MM.1S (cell line): ENCODE results near the gene NFATC1.

ENCODE experiments used
- DNase-seq: peaks from one replicate; pipeline ENCODE4 v3.0.0-alpha.2; 2015
- H2AFZ ChIP-seq: fragments of 300-600 bp; sonication (generic); 2 replicates; pipeline ENCODE4 v1.6.0; 2016; ENCODE audit warnings: antibody characterized with exemption, low read length
- H3F3A ChIP-seq: fragments of 300-600 bp; sonication (generic); 2 replicates; pipeline ENCODE4 v1.6.1; 2016; ENCODE audit warnings: mild to moderate bottlenecking, antibody characterized with exemption, low read length, moderate library complexity, mixed read lengths; ENCODE audit not compliant: insufficient read depth
- H3K27ac ChIP-seq: fragments of 300-600 bp; sonication (generic); 2 replicates; pipeline ENCODE4 v1.5.1; 2016; ENCODE audit warnings: mild to moderate bottlenecking, low read length
- H3K27me3 ChIP-seq: fragments of 300-600 bp; sonication (generic); replicated peaks from 2 replicates; pipeline ENCODE4 v1.6.0; 2016; ENCODE audit warnings: low read length; ENCODE audit not compliant: insufficient read depth
- H3K36me3 ChIP-seq: fragments of 300-600 bp; sonication (generic); replicated peaks from 2 replicates; pipeline ENCODE4 v1.6.1; 2016; ENCODE audit warnings: mild to moderate bottlenecking, low read length, mixed read lengths; ENCODE audit not compliant: insufficient read depth
- H3K4me1 ChIP-seq: fragments of 300-600 bp; sonication (generic); 2 replicates; pipeline ENCODE4 v1.6.1; 2016; ENCODE audit warnings: low read length, mixed read lengths
- H3K4me2 ChIP-seq: fragments of 300-600 bp; sonication (generic); 2 replicates; pipeline ENCODE4 v1.6.0; 2016; ENCODE audit warnings: low read depth, low read length
- H3K4me3 ChIP-seq: fragments of 300-600 bp; sonication (generic); 2 replicates; pipeline ENCODE4 v1.5.1; 2016; ENCODE audit warnings: low read length, mixed read lengths
- H3K79me2 ChIP-seq: fragments of 300-600 bp; sonication (generic); 2 replicates; pipeline ENCODE4 v1.6.1; 2016; ENCODE audit warnings: mixed run types, low read length, mixed read lengths
- H3K9ac ChIP-seq: fragments of 300-600 bp; sonication (generic); 2 replicates; pipeline ENCODE4 v1.6.1; 2016; ENCODE audit warnings: low read length, mixed read lengths
- H3K9me2 ChIP-seq: fragments of 300-600 bp; sonication (generic); replicated peaks from 2 replicates; pipeline ENCODE4 v1.6.1; 2016; ENCODE audit warnings: mild to moderate bottlenecking, low read length, mixed read lengths; ENCODE audit not compliant: insufficient read depth
- H3K9me3 ChIP-seq: fragments of 300-600 bp; sonication (generic); replicated peaks from 2 replicates; pipeline ENCODE4 v1.6.1; 2016; ENCODE audit warnings: mild to moderate bottlenecking, low read length, mixed read lengths; ENCODE audit not compliant: insufficient read depth
- H4K20me1 ChIP-seq: fragments of 300-600 bp; sonication (generic); 2 replicates; pipeline ENCODE4 v1.6.1; 2016; ENCODE audit warnings: mild to moderate bottlenecking, low read length, moderate library complexity, mixed read lengths; ENCODE audit not compliant: insufficient read depth
- CTCF ChIP-seq: fragments of 300-600 bp; sonication (generic); IDR thresholded peaks from 2 replicates; pipeline ENCODE4 v1.5.1; 2016; ENCODE audit warnings: antibody characterized with exemption, low read length, mixed read lengths
- EZH2 ChIP-seq: fragments of 300-600 bp; sonication (generic); optimal IDR thresholded peaks from 2 replicates; pipeline ENCODE3; 2017; ENCODE audit warnings: low read depth, mild to moderate bottlenecking, antibody characterized with exemption, low read length, mixed read lengths
- EZH2phosphoT487 ChIP-seq: fragments of 300-600 bp; sonication (generic); IDR thresholded peaks from 2 replicates; pipeline ENCODE4 v1.6.1; 2018; ENCODE audit warnings: antibody characterized with exemption, low read length

The NFATC1 gene

GRCh38 chr18:79353267-79353666, 42.5 kb upstream of the NFATC1 start:
- Histone ChIP-seq H2AFZ (no peak overlapping the region), H3K4me1 (no peaks in the 10 kb centered on the region), H3K9me2 (no peaks in the 10 kb centered on the region), H3K27ac (no peak overlapping the region), H3K4me3 (no peak overlapping the region), H3K36me3 (no peaks in the 10 kb centered on the region), H3K9me3 (no peaks in the 10 kb centered on the region), H3K4me2 (no peak overlapping the region), H4K20me1 (no peaks in the 10 kb centered on the region), H3K79me2 (no peaks in the 10 kb centered on the region), H3K27me3 (no peaks in the 10 kb centered on the region), H3F3A (no peaks in the 10 kb centered on the region), H3K9ac (no peak overlapping the region)
- TF ChIP-seq EZH2 = no peak
- TF ChIP-seq CTCF = no peak
- no peak for TF ChIP-seq EZH2phosphoT487
- no peak for DNase-seq

- no peaks in the 10 kb centered on the region for H3K4me1 ChIP-seq
- no peaks in the 10 kb centered on the region for H3K9me2 ChIP-seq
- no peaks in the 10 kb centered on the region for H3K9me3 ChIP-seq
- no peak for TF ChIP-seq EZH2
- no peak for TF ChIP-seq CTCF
- no peak for TF ChIP-seq EZH2phosphoT487
- no peak overlapping the region for H3K9ac ChIP-seq
- DNase-seq = no peak
- no peak overlapping the region for H3K27ac ChIP-seq
- H4K20me1 ChIP-seq = no peaks in the 10 kb centered on the region
- no peaks in the 10 kb centered on the region for H3K27me3 ChIP-seq
- no peaks in the 10 kb centered on the region for H3F3A ChIP-seq
- no peak overlapping the region for H2AFZ ChIP-seq
- no peak overlapping the region for H3K4me3 ChIP-seq
- no peaks in the 10 kb centered on the region for H3K79me2 ChIP-seq
- no peaks in the 10 kb centered on the region for H3K36me3 ChIP-seq
- H3K4me2 ChIP-seq = no peak overlapping the region
Measured at GRCh38 chr18:79354350-79354749, 41.4 kb upstream of the NFATC1 start.

GRCh38 chr18:79355433-79356335, 40.0 kb upstream of the NFATC1 start:
- Histone ChIP-seq H2AFZ (no peak overlapping the region), H3K9ac (no peak overlapping the region), H3K4me2 (no peak overlapping the region), H3K4me1 (no peaks in the 10 kb centered on the region), H3K9me2 (no peaks in the 10 kb centered on the region), H4K20me1 (no peaks in the 10 kb centered on the region), H3K27me3 (no peaks in the 10 kb centered on the region), H3K79me2 (no peaks in the 10 kb centered on the region), H3K27ac (no peak overlapping the region), H3K9me3 (no peaks in the 10 kb centered on the region), H3K4me3 (no peak overlapping the region), H3K36me3 (no peaks in the 10 kb centered on the region), H3F3A (no peaks in the 10 kb centered on the region)
- TF ChIP-seq EZH2 (no peak), CTCF (no peak), EZH2phosphoT487 (no peak)
- no peak for DNase-seq
